Activated CD8-positive, alpha-beta T cell treated with anti-CD3 and anti-CD28 coated beads for 36 hours (primary cell): Measurements from ENCODE around the gene ZNF678. TPM values are rescaled to one million over a fixed set of nuclear protein-coding genes. Genes with fewer than 3 reads are reported as not detected.

Experiments
- ATAC-seq: fragments of 200-7000 bp; cut with Tn5 transposase; one replicate; pipeline ENCODE4 v1.10.0; 2021; ENCODE audit warnings: mild to moderate bottlenecking, moderate library complexity
- CTCF ChIA-PET: fragments of 350-600 bp; sonication (Branson Sonifier 250); formaldehyde crosslinking; loops from one replicate; lab custom pipeline; 2021; ENCODE audit warnings: antibody characterized with exemption; lab: Charles Lee
- POLR2A ChIA-PET: fragments of 350-600 bp; sonication (Branson Sonifier 250); formaldehyde crosslinking; loops from one replicate; lab custom pipeline; 2021; ENCODE audit warnings: antibody characterized with exemption; lab: Charles Lee
- DNase-seq: peaks from one replicate; pipeline ENCODE4 v3.0.0-alpha.2; 2020
- H3K27ac Mint-ChIP-seq: one replicate; pipeline ENCODE4 v1.8.0; 2021; ENCODE audit warnings: mild to moderate bottlenecking, mixed read lengths
- H3K27me3 Mint-ChIP-seq: one replicate; pipeline ENCODE4 v1.8.0; 2021; ENCODE audit warnings: mixed read lengths
- H3K36me3 Mint-ChIP-seq: one replicate; pipeline ENCODE4 v1.8.0; 2021; ENCODE audit warnings: low read depth, mixed read lengths
- H3K4me1 Mint-ChIP-seq: one replicate; pipeline ENCODE4 v1.8.0; 2021; ENCODE audit warnings: low read depth, mixed read lengths
- H3K4me3 Mint-ChIP-seq: one replicate; pipeline ENCODE4 v1.8.0; 2021; ENCODE audit warnings: mild to moderate bottlenecking, moderate library complexity, mixed read lengths
- H3K9me3 Mint-ChIP-seq: one replicate; pipeline ENCODE4 v1.8.0; 2021; ENCODE audit warnings: mixed read lengths
- intact Hi-C: fragments of 100-400 bp; cut with micrococcal nuclease; formaldehyde crosslinking; loops from one replicate; pipeline ENCODE4 v1.10.0; 2022
- total RNA-seq, 2 experiments: library from RNA; stranded (reverse); gene quantifications; one replicate each; pipeline ENCODE4 v1.2.3, GENCODE V29; 2021
- TF ChIP-seq, protein P1 (sequence below): fragments of 200-600 bp; IDR thresholded peaks from one replicate; pipeline ENCODE4 v1.8.0; 2022; ENCODE audit warnings: antibody characterized with exemption, mild to moderate bottlenecking

Gene ZNF678
- total RNA-seq, 2 experiments from 2014 or later = 6.7 to 7.4 TPM

DNA sequence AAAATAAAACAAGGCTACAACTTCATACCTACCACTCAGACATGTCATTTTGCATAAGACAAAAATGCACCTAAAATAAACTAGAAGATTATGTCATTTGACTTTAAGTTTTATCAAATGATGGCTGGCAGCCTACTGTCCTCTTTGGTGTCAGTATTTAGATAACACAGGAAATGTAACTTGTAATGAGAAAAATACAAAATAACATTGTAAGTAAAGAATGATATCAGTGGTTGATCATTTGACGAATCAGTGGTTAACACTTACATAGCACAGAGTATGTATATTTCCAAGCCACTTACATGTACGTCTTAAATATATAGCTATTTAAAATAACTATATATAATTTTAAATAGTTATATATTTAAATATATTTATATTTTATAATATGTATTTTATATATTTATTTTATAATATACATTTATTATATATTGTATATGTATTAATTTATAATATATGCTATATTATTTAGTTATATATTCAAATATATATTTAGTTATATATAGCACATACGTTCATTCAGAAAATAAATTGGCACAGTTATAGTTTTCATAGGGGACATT lies 44.1 kb downstream of the ZNF678 start:
- no peaks in the 10 kb centered on the region for H3K27me3 Mint-ChIP-seq
- DNase-seq = no peak
- H3K36me3 Mint-ChIP-seq = peaks cover 66% of the 10 kb centered on the region
- ATAC-seq = no peak
- no peak overlapping the region for H3K27ac Mint-ChIP-seq
- ChIA-PET CTCF (no interaction called here), POLR2A (no interaction called here)
- intact Hi-C loops = no loop called here
- H3K9me3 Mint-ChIP-seq = peaks cover 32% of the 10 kb centered on the region
- H3K4me1 Mint-ChIP-seq = no peaks in the 10 kb centered on the region
- TF ChIP-seq, protein P1, sequence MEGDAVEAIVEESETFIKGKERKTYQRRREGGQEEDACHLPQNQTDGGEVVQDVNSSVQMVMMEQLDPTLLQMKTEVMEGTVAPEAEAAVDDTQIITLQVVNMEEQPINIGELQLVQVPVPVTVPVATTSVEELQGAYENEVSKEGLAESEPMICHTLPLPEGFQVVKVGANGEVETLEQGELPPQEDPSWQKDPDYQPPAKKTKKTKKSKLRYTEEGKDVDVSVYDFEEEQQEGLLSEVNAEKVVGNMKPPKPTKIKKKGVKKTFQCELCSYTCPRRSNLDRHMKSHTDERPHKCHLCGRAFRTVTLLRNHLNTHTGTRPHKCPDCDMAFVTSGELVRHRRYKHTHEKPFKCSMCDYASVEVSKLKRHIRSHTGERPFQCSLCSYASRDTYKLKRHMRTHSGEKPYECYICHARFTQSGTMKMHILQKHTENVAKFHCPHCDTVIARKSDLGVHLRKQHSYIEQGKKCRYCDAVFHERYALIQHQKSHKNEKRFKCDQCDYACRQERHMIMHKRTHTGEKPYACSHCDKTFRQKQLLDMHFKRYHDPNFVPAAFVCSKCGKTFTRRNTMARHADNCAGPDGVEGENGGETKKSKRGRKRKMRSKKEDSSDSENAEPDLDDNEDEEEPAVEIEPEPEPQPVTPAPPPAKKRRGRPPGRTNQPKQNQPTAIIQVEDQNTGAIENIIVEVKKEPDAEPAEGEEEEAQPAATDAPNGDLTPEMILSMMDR = no peak
- H3K4me3 Mint-ChIP-seq = no peak overlapping the region

DNA sequence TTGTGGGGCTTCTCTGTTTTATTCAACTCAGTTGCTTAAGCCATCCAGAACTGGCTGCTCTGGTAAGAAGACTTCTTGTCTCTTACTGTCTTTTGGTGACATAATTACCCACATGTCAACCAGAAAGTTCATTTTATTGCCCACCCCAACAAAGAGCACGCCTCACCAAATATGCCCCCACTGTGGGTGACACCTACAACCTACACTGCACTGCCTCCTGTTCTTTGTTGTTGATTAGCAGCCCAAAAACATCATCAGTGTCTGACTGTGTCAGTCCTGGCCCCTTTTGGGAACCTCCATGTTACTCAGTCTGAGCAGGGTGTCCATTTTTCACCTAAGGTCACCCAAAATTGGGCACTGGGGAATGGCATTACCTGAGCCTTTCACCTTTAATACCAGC lies 49.3 kb downstream of the ZNF678 start:
- no peak overlapping the region for H3K27ac Mint-ChIP-seq
- no peak for ATAC-seq
- no peaks in the 10 kb centered on the region for H3K27me3 Mint-ChIP-seq
- POLR2A ChIA-PET = no interaction called here
- intact Hi-C loops = no loop called here
- H3K9me3 Mint-ChIP-seq = peaks cover 45% of the 10 kb centered on the region
- CTCF ChIA-PET = no interaction called here
- TF ChIP-seq, protein P1 = no peak
- H3K4me3 Mint-ChIP-seq = no peak overlapping the region
- DNase-seq = no peak
- no peaks in the 10 kb centered on the region for H3K4me1 Mint-ChIP-seq
- H3K36me3 Mint-ChIP-seq = peaks cover 78% of the 10 kb centered on the region

DNA sequence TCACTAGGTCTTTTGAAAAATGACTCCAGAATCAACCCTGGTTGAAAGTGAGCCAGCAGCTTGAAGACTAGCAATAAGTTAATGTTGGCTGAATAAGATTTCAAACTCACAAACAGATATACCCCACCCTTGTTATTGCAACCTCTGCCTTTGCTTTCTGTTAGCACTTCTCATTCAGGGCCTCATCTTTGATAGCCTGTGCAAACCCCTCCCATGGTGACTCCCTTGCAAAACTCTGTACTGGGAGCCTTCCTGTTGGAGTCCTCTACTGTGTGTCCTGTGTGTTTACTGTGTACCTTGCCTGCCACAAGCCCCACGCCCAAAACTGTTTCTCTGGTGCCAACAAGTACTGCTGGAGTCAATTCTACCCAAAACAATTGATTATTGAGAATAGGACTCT lies 50.2 kb downstream of the ZNF678 start:
- intact Hi-C loops = no loop called here
- CTCF ChIA-PET = no interaction called here
- TF ChIP-seq, protein P1 = no peak
- H3K36me3 Mint-ChIP-seq = peaks cover 86% of the 10 kb centered on the region
- no peak overlapping the region for H3K4me3 Mint-ChIP-seq
- ATAC-seq (no peak), DNase-seq (no peak)
- H3K4me1 Mint-ChIP-seq = no peaks in the 10 kb centered on the region
- H3K27ac Mint-ChIP-seq = no peak overlapping the region
- no peaks in the 10 kb centered on the region for H3K27me3 Mint-ChIP-seq
- H3K9me3 Mint-ChIP-seq = peaks cover 53% of the 10 kb centered on the region
- POLR2A ChIA-PET = no interaction called here

DNA sequence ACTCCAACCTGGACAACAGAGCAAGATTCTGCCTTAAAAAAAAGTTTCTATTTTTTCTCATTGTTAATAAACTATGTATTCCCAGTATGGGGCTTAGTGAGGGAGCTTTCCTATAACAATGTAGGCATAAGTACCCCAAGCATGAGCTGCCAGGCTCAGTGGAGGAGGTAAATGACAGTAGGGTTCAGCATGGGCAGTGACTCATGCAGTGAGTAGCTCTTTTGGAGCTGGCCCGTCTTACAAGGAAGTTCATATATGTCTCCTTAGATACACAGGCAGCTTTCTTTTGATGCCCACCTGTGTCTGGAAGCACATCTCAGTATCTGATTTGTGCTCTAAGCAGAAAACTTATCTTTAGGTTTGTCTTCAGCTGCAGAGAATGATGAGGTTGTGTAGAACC lies 57.9 kb downstream of the ZNF678 start:
- Mint-ChIP-seq H3K36me3 (peaks cover 85% of the 10 kb centered on the region), H3K4me3 (no peak overlapping the region), H3K4me1 (no peaks in the 10 kb centered on the region), H3K9me3 (peaks cover 67% of the 10 kb centered on the region), H3K27ac (no peak overlapping the region), H3K27me3 (no peaks in the 10 kb centered on the region)
- ChIA-PET POLR2A (interaction anchor here (0.6 kb wide), 1 partner anchor 138 kb away, joined by 4 read pairs; no protein-coding TSS in a partner anchor), CTCF (no interaction called here)
- no peak for DNase-seq
- ATAC-seq = no peak
- TF ChIP-seq, protein P1 = no peak
- intact Hi-C loops = no loop called here

DNA sequence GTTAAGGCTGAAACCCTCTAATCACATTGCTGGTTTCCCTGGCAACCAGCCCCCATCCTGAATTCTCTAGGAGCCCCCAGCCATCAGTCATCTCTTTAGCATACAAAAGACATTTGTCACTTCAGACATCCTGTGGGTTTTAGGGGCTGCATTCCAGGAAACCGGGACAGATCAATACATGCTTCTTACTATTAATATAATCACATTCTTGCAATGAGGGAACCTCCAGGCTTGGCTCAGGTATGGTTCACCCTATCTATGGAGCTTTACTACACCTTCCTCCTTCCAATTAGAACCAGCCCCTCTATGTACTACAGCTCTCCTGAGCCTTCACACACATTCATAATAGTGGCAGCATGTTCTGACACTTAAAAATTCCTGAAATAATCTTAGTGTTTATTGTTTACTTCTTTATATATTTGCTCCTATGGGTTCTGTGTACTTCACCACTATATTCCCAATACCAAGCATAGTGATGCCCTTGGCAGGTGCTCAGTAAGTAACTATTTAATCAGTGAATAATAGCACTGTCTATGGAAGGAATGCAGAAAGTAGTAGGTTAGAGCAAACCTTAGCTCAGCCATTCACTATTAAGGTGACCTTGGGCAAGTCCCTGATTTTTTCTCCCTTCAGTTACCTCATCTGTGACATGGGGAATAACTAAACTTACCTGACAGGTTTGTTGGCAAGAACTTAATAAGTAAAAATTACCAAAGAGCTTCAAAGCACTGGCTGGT lies 59.6 kb downstream of the ZNF678 start:
- H3K27me3 Mint-ChIP-seq = no peaks in the 10 kb centered on the region
- no peaks in the 10 kb centered on the region for H3K4me1 Mint-ChIP-seq
- H3K4me3 Mint-ChIP-seq = no peak overlapping the region
- H3K9me3 Mint-ChIP-seq = peaks cover 67% of the 10 kb centered on the region
- intact Hi-C loops = no loop called here
- peaks cover 89% of the 10 kb centered on the region for H3K36me3 Mint-ChIP-seq
- ChIA-PET POLR2A (no interaction called here), CTCF (no interaction called here)
- TF ChIP-seq, protein P1 = no peak
- ATAC-seq (no peak), DNase-seq (no peak)
- H3K27ac Mint-ChIP-seq = no peak overlapping the region
